Transverse colon (tissue), 4 donors: ENCODE measurements around the gene NTHL1. TPM values are rescaled to one million over a fixed set of nuclear protein-coding genes. Genes with fewer than 3 reads are reported as not detected.

Experiments used
- DNase-seq: peaks from one replicate; pipeline ENCODE4 v3.0.0-alpha.2; 2019
- H3K27ac ChIP-seq, 4 donors: fragments of 200-600 bp; sonication (generic); 2 replicates each; pipeline ENCODE4 v1.5.1; 2016 to 2018; ENCODE audit warnings: inconsistent platforms in 4 of 4
- H3K27me3 ChIP-seq: fragments of 200-600 bp; sonication (generic); 2 replicates; pipeline ENCODE4 v1.5.1; 2017; ENCODE audit warnings: inconsistent platforms
- H3K36me3 ChIP-seq, 4 donors: fragments of 200-600 bp; sonication (generic); 2 replicates each; pipeline ENCODE4 v1.5.1; 2017 to 2019; ENCODE audit warnings: inconsistent platforms in 4 of 4
- H3K4me1 ChIP-seq, 4 donors: fragments of 200-600 bp; sonication (generic); 2 replicates each; pipeline ENCODE4 v1.5.1; 2017 to 2020; ENCODE audit warnings: inconsistent platforms in 4 of 4
- H3K4me3 ChIP-seq, 4 donors: fragments of 200-600 bp; sonication (generic); 1 replicate in 1 of 4; 2 replicates in 3 of 4; pipeline versions ENCODE4 v1.5.1 to v1.6.1; 2017 to 2019; ENCODE audit warnings: inconsistent platforms in 4 of 4
- H3K9me3 ChIP-seq, 2 donors: fragments of 200-600 bp; sonication (generic); 2 replicates each; pipeline ENCODE4 v1.5.1; 2017 to 2019; ENCODE audit warnings: inconsistent platforms in 2 of 2
- CTCF ChIP-seq, 5 experiments: fragments of 200-600 bp in 3 of 5; fragments of 450-650 bp in 2 of 5; sonication (generic) in 3 of 5; IDR thresholded peaks; 1 replicate in 2 of 5; 2 replicates in 3 of 5; pipeline ENCODE4 v1.5.1; 2016 to 2017; ENCODE audit warnings: antibody characterized with exemption in 5 of 5, inconsistent platforms in 3 of 5, mild to moderate bottlenecking in 2 of 5, moderate library complexity in 1 of 5
- EP300 ChIP-seq: sonication (generic); formaldehyde crosslinking; IDR thresholded peaks from one replicate; pipeline ENCODE4 v1.6.1; 2017; ENCODE audit warnings: antibody characterized with exemption, low read depth
- POLR2A ChIP-seq: fragments of 450-650 bp; IDR thresholded peaks from one replicate; pipeline ENCODE4 v1.6.1; 2016; ENCODE audit warnings: antibody characterized with exemption, mild to moderate bottlenecking, moderate library complexity
- POLR2AphosphoS5 ChIP-seq, 3 donors: sonication (generic); formaldehyde crosslinking; IDR thresholded peaks; one replicate each; pipeline ENCODE4 v1.6.1; 2016; ENCODE audit warnings: antibody characterized with exemption in 3 of 3
- WGBS, 2 donors: methylation state at CpG; one replicate each; pipeline ENCODE4 v1.1.5; 2018; ENCODE audit warnings: low coverage in 1 of 2; 5-methylcytosine and 5-hydroxymethylcytosine counted together
- in situ Hi-C, 4 donors: fragments of 200-750 bp; cut with MboI; loops; one replicate each; pipeline versions ENCODE4 v1.15.0 to v1.15.1; 2017; ENCODE audit warnings: low sequenced_read_pairs in 3 of 4, low pct_ligation_motif_present in 1 of 4, low pct_unique_long_range_greater_than_20kb in 1 of 4
- intact Hi-C: fragments of 100-400 bp; cut with DNase I; formaldehyde crosslinking; loops from one replicate; pipeline ENCODE4 v1.15.1; 2023; ENCODE audit warnings: low total_unique reads
- total RNA-seq, 4 donors: library from RNA; depleted of rRNA; stranded (reverse); fragments of >200 nt; gene quantifications; one replicate each; pipeline ENCODE4 v1.1.0, GENCODE V29; 2016

Gene NTHL1
- total RNA-seq, 4 donors from 2014 or later: 12.7 to 32.9 (median 23.2) TPM

GRCh38 chr16:1997494-1998359 is 49.9 kb downstream of the NTHL1 start:
- intact Hi-C loops: no loop called here

GRCh38 chr16:1993731-1994131 is 53.9 kb downstream of the NTHL1 start:
- intact Hi-C loops: no loop called here

More at GRCh38 chr16:1997494-1998359, 49.9 kb downstream of the NTHL1 start:
- H3K4me1 ChIP-seq: no peaks in the 10 kb centered on the region
- peaks cover 0 to 45% (median 28%) of the 10 kb centered on the region in 4 donors for H3K36me3 ChIP-seq
- no peaks in the 10 kb centered on the region for H3K27me3 ChIP-seq
- no peak overlapping the region for H3K4me3 ChIP-seq
- WGBS, 2 donors: 67 to 86% methylated on average over 4 to 23 of the region's 26 CpGs
- TF ChIP-seq POLR2AphosphoS5 (IDR thresholded peaks at IDR 0.05) (no peak), CTCF (IDR thresholded peaks at IDR 0.05) (no peak), POLR2A (no peak), EP300 (no peak)
- DNase-seq: no peak
- peak overlapping the region in 3 of 4 donors; percentile 25 to 67 (median 32) for H3K27ac ChIP-seq
- no peaks in the 10 kb centered on the region for H3K9me3 ChIP-seq
- in situ Hi-C loops: no loop called here

GRCh38 chr16:1992704-1993317 is 54.8 kb downstream of the NTHL1 start:
- no peak for TF ChIP-seq CTCF (IDR thresholded peaks at IDR 0.05)
- no peak for TF ChIP-seq POLR2AphosphoS5 (IDR thresholded peaks at IDR 0.05)
- no peak for TF ChIP-seq EP300
- TF ChIP-seq POLR2A: no peak
- intact Hi-C loops: no loop called here
- no peak for DNase-seq
- H3K9me3 ChIP-seq: no peaks in the 10 kb centered on the region
- H3K4me1 ChIP-seq: peaks cover 7 to 31% (median 25%) of the 10 kb centered on the region in 4 donors
- H3K36me3 ChIP-seq: peaks cover 0 to under 1% (median 0%) of the 10 kb centered on the region in 4 donors
- H3K27ac ChIP-seq: peak overlapping the region in 1 of 4 donors; percentile 6
- peak overlapping the region in 1 of 4 donors; percentile 52 for H3K4me3 ChIP-seq
- 61% methylated on average over 31 of the region's 50 CpGs; no CpG with 5 or more reads in 1 of the 2 donors for WGBS, 2 donors
- H3K27me3 ChIP-seq: peaks cover 34% of the 10 kb centered on the region
- in situ Hi-C loops: no loop called here

More at GRCh38 chr16:1993731-1994131, 53.9 kb downstream of the NTHL1 start:
- 0 to 46% methylated on average over 1 to 2 of the region's 2 CpGs for WGBS, 2 donors
- Histone ChIP-seq H3K9me3 (no peaks in the 10 kb centered on the region), H3K4me3 (no peak overlapping the region), H3K27me3 (peaks cover 30% of the 10 kb centered on the region), H3K27ac (no peak overlapping the region), H3K4me1 (peaks cover 7 to 31% (median 25%) of the 10 kb centered on the region in 4 donors), H3K36me3 (peaks cover 0 to 9% (median 4%) of the 10 kb centered on the region in 4 donors)
- DNase-seq: no peak
- in situ Hi-C loops: no loop called here
- no peak for TF ChIP-seq CTCF (IDR thresholded peaks at IDR 0.05)
- no peak for TF ChIP-seq EP300
- TF ChIP-seq POLR2AphosphoS5 (IDR thresholded peaks at IDR 0.05): no peak
- TF ChIP-seq POLR2A: no peak
